CD4-positive, alpha-beta T cell treated with Interleukin-1 beta for 1 hour (primary cell): ENCODE measurements around the gene LIMS2.

Source experiments
- DNase-seq, 2 donors: peaks; one replicate each; pipeline ENCODE4 v3.0.0-alpha.2; 2020 to 2022

The LIMS2 gene

GRCh38 chr2:127701193-127701650, 25.9 kb upstream of the LIMS2 start, which contains the start of gene SFT2D3:
Gene SFT2D3, plus strand, starts transcription at chr2:127701497. Its CDS starts 32 bp downstream, at chr2:127701529.
- peak; percentile 90 to 92 for DNase-seq

GRCh38 chr2:127700527-127701192, 25.3 kb upstream of the LIMS2 start:
- peak; percentile 38 to 87 for DNase-seq

- no peak for DNase-seq
These were observed 23.4 kb upstream of the LIMS2 start for GRCh38 chr2:127698553-127699355.

GRCh38 chr2:127697482-127698180, 22.3 kb upstream of the LIMS2 start:
- DNase-seq, result no peak

GRCh38 chr2:127695491-127696472, 20.5 kb upstream of the LIMS2 start:
- DNase-seq, result peak in 1 of 2 donors; percentile 59

GRCh38 chr2:127694986-127695385, 19.7 kb upstream of the LIMS2 start:
- DNase-seq, result no peak

- no peak for DNase-seq
These were observed 15.4 kb upstream of the LIMS2 start for GRCh38 chr2:127690696-127691095.

GRCh38 chr2:127688405-127688804, 13.1 kb upstream of the LIMS2 start:
- no peak for DNase-seq

GRCh38 chr2:127685410-127686080, 10.2 kb upstream of the LIMS2 start:
- no peak for DNase-seq

- no peak for DNase-seq
These were observed 8.4 kb upstream of the LIMS2 start for GRCh38 chr2:127683757-127684156.

- no peak for DNase-seq
These were observed 7.7 kb upstream of the LIMS2 start for GRCh38 chr2:127683056-127683455.

GRCh38 chr2:127681976-127682857, 6.9 kb upstream of the LIMS2 start:
- DNase-seq, result no peak

- no peak for DNase-seq
These were observed 6.0 kb upstream of the LIMS2 start for GRCh38 chr2:127681288-127681804.

GRCh38 chr2:127680706-127681287, 5.5 kb upstream of the LIMS2 start:
- no peak for DNase-seq

- DNase-seq, result no peak
These were observed 4.5 kb upstream of the LIMS2 start for GRCh38 chr2:127679680-127680361.

GRCh38 chr2:127678991-127679390, 3.7 kb upstream of the LIMS2 start:
- DNase-seq, result no peak

GRCh38 chr2:127678531-127678930, 3.2 kb upstream of the LIMS2 start:
- no peak for DNase-seq

- DNase-seq, result no peak
These were observed 1.6 kb upstream of the LIMS2 start for GRCh38 chr2:127676906-127677305.
